ENCODE measurements around the gene NMNAT3. TPM values are rescaled to one million over a fixed set of nuclear protein-coding genes. Genes with fewer than 3 reads are reported as not detected.

The NMNAT3 gene
- total RNA-seq, 1 donor: 1.5 TPM

- Histone ChIP-seq H3K9me3 (ENCODE audit: low read depth, low read length) (no peaks in the 10 kb centered on the region), H3K27me3 (ENCODE audit: insufficient read depth, low read length) (peaks cover 39% of the 10 kb centered on the region), H3K4me1 (ENCODE audit: insufficient read depth, low read length) (peaks cover 11% of the 10 kb centered on the region), H3K4me3 (ENCODE audit: low read length) (no peak overlapping the region)
Measured at GRCh38 chr3:139537795-139538621, 139.8 kb downstream of the NMNAT3 start.

DNA sequence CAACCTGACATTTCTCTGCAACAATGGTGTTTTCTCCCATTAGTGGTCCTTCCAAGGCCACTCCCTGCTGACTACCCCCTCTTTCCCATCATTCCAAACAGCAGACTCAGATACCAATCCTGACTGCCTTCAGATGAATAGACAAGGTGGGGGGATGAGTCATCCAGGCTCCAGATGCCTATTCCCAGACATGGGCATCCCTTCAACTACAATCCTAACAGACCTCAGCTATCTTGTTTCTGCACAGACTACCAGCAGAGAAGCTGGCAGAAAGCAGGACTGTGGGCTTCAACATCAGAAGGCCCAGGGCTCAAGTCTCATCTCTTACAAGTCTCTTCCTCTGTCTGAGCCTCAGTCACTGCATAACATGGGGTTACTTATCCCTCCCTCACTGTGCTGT is 140.4 kb downstream of the NMNAT3 start:
- H3K9me3 ChIP-seq (ENCODE audit: low read depth, low read length): no peaks in the 10 kb centered on the region
- peaks cover 39% of the 10 kb centered on the region for H3K27me3 ChIP-seq (ENCODE audit: insufficient read depth, low read length)
- H3K4me1 ChIP-seq (ENCODE audit: insufficient read depth, low read length): peaks cover 11% of the 10 kb centered on the region
- no peak overlapping the region for H3K4me3 ChIP-seq (ENCODE audit: low read length)

- Histone ChIP-seq H3K27me3 (ENCODE audit: insufficient read depth, low read length) (peaks cover 23% of the 10 kb centered on the region), H3K4me1 (ENCODE audit: insufficient read depth, low read length) (peaks cover 10% of the 10 kb centered on the region), H3K9me3 (ENCODE audit: low read depth, low read length) (no peaks in the 10 kb centered on the region), H3K4me3 (ENCODE audit: low read length) (no peak overlapping the region)
Measured at GRCh38 chr3:139534992-139535879, 142.5 kb downstream of the NMNAT3 start.

- H3K9me3 ChIP-seq (ENCODE audit: low read depth, low read length): no peaks in the 10 kb centered on the region
- H3K4me3 ChIP-seq (ENCODE audit: low read length): no peak overlapping the region
- H3K27me3 ChIP-seq (ENCODE audit: insufficient read depth, low read length): peaks cover 22% of the 10 kb centered on the region
- peaks cover 4% of the 10 kb centered on the region for H3K4me1 ChIP-seq (ENCODE audit: insufficient read depth, low read length)
Measured at GRCh38 chr3:139534455-139534812, 143.3 kb downstream of the NMNAT3 start.

- no peak overlapping the region for H3K4me3 ChIP-seq (ENCODE audit: low read length)
- peaks cover 18% of the 10 kb centered on the region for H3K27me3 ChIP-seq (ENCODE audit: insufficient read depth, low read length)
- H3K9me3 ChIP-seq (ENCODE audit: low read depth, low read length): no peaks in the 10 kb centered on the region
- no peaks in the 10 kb centered on the region for H3K4me1 ChIP-seq (ENCODE audit: insufficient read depth, low read length)
Measured at GRCh38 chr3:139533781-139534454, 143.9 kb downstream of the NMNAT3 start.

DNA sequence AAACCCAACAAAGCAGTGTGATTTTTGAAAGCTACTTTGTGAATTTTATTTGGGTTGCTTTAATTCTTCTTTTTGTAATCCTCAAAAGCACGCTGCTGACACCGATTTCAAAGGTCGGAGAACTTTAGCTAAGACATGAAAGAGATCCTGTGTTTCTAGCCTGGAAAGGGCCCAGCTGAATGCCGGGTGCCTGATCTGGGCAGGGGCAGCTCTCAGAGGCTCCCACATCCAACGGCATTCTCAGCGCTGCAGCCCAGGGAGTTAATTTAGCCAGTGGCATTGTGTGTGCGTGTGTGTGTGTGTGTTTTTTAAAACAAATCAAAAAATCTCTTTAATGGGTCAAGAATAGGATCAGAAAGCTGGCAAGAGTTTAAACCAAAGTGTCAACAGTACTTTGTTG is 144.8 kb downstream of the NMNAT3 start:
- Histone ChIP-seq H3K4me1 (ENCODE audit: insufficient read depth, low read length) (no peaks in the 10 kb centered on the region), H3K27me3 (ENCODE audit: insufficient read depth, low read length) (peaks cover 8% of the 10 kb centered on the region), H3K4me3 (ENCODE audit: low read length) (no peak overlapping the region), H3K9me3 (ENCODE audit: low read depth, low read length) (no peaks in the 10 kb centered on the region)

- H3K27me3 ChIP-seq (ENCODE audit: insufficient read depth, low read length): no peaks in the 10 kb centered on the region
- no peaks in the 10 kb centered on the region for H3K4me1 ChIP-seq (ENCODE audit: insufficient read depth, low read length)
- no peak overlapping the region for H3K4me3 ChIP-seq (ENCODE audit: low read length)
- no peaks in the 10 kb centered on the region for H3K9me3 ChIP-seq (ENCODE audit: low read depth, low read length)
Measured at GRCh38 chr3:139530717-139531116, 147.1 kb downstream of the NMNAT3 start.

- no peaks in the 10 kb centered on the region for H3K27me3 ChIP-seq (ENCODE audit: insufficient read depth, low read length)
- no peaks in the 10 kb centered on the region for H3K9me3 ChIP-seq (ENCODE audit: low read depth, low read length)
- no peaks in the 10 kb centered on the region for H3K4me1 ChIP-seq (ENCODE audit: insufficient read depth, low read length)
- no peak overlapping the region for H3K4me3 ChIP-seq (ENCODE audit: low read length)
Measured at GRCh38 chr3:139529662-139530061, 148.1 kb downstream of the NMNAT3 start.

GRCh38 chr3:139528924-139529323 is 148.8 kb downstream of the NMNAT3 start:
- no peaks in the 10 kb centered on the region for H3K4me1 ChIP-seq (ENCODE audit: insufficient read depth, low read length)
- H3K27me3 ChIP-seq (ENCODE audit: insufficient read depth, low read length): no peaks in the 10 kb centered on the region
- no peak overlapping the region for H3K4me3 ChIP-seq (ENCODE audit: low read length)
- no peaks in the 10 kb centered on the region for H3K9me3 ChIP-seq (ENCODE audit: low read depth, low read length)

GRCh38 chr3:139528281-139528680 is 149.5 kb downstream of the NMNAT3 start:
- H3K27me3 ChIP-seq (ENCODE audit: insufficient read depth, low read length): no peaks in the 10 kb centered on the region
- H3K4me1 ChIP-seq (ENCODE audit: insufficient read depth, low read length): no peaks in the 10 kb centered on the region
- H3K4me3 ChIP-seq (ENCODE audit: low read length): no peak overlapping the region
- no peaks in the 10 kb centered on the region for H3K9me3 ChIP-seq (ENCODE audit: low read depth, low read length)

GRCh38 chr3:139527265-139527664 is 150.5 kb downstream of the NMNAT3 start:
- H3K4me3 ChIP-seq (ENCODE audit: low read length): no peak overlapping the region
- no peaks in the 10 kb centered on the region for H3K9me3 ChIP-seq (ENCODE audit: low read depth, low read length)
- H3K27me3 ChIP-seq (ENCODE audit: insufficient read depth, low read length): no peaks in the 10 kb centered on the region
- H3K4me1 ChIP-seq (ENCODE audit: insufficient read depth, low read length): no peaks in the 10 kb centered on the region

DNA sequence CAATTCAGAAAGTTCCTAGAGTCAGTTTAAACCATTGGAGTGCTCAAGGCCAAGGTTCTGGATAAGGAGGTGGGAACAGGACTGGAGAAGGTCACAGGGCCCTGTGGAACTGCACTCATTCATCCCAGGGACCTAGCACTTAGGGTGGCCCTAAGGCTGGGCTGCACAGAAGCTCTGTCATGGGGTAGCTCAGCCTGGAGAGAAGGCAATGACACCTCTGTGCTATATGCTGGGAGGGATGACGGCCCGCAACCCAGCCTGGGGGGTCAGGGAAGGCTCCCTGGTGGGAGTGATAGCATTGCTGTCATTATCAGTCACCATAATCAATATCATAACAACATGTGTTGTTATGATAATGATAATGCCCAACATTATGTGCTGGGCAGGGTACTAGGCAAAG is 151.6 kb downstream of the NMNAT3 start:
- Histone ChIP-seq H3K9me3 (ENCODE audit: low read depth, low read length) (no peaks in the 10 kb centered on the region), H3K4me1 (ENCODE audit: insufficient read depth, low read length) (peaks cover 6% of the 10 kb centered on the region), H3K27me3 (ENCODE audit: insufficient read depth, low read length) (no peaks in the 10 kb centered on the region), H3K4me3 (ENCODE audit: low read length) (no peak overlapping the region)

GRCh38 chr3:139524841-139525636 is 152.7 kb downstream of the NMNAT3 start:
- H3K9me3 ChIP-seq (ENCODE audit: low read depth, low read length): no peaks in the 10 kb centered on the region
- no peaks in the 10 kb centered on the region for H3K27me3 ChIP-seq (ENCODE audit: insufficient read depth, low read length)
- H3K4me1 ChIP-seq (ENCODE audit: insufficient read depth, low read length): peaks cover 15% of the 10 kb centered on the region
- H3K4me3 ChIP-seq (ENCODE audit: low read length): no peak overlapping the region

DNA sequence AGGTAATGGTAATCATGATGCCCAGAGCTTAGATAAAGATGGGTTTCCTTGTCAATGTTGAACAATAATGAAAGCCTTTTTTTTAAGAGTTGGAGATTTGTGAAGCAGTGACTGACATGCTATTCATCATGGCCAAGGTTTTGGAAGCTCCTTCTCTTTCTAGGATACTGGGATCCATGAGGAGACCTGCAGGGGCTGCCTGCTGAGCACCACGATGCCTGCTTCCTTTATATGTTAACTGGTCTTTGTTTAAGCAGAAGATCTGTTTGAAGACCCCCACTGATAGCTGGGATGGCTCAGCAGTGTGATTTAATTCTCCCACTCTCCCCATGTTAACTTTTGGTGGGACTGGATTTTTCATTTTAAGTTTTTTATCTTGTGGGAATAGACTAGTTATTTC is 154.1 kb downstream of the NMNAT3 start:
- H3K4me3 ChIP-seq (ENCODE audit: low read length): no peak overlapping the region
- peaks cover 15% of the 10 kb centered on the region for H3K4me1 ChIP-seq (ENCODE audit: insufficient read depth, low read length)
- H3K9me3 ChIP-seq (ENCODE audit: low read depth, low read length): no peaks in the 10 kb centered on the region
- H3K27me3 ChIP-seq (ENCODE audit: insufficient read depth, low read length): no peaks in the 10 kb centered on the region

All from mononuclear cell (primary cell).